Caco-2 (cell line): Measurements from ENCODE around the gene CELF5. TPM values are rescaled to one million over a fixed set of nuclear protein-coding genes. Genes with fewer than 3 reads are reported as not detected.
"Not testable (repeated sequence)": the region's sequence is repeated elsewhere in the genome, so short reads cannot be mapped to it uniquely, and the experiment has no call there.

ENCODE experiments used
- BruUV-seq: library from RNA; stranded (reverse); fragments of 400-500 nt; replicated peaks from 2 replicates; lab custom pipeline; 2021; lab: Mats Ljungman, UMichigan
- CTCF ChIA-PET: fragments of 300-600 bp; sonication (Branson Sonifier 250); formaldehyde crosslinking; loops from one replicate; lab custom pipeline; 2022; ENCODE audit warnings: antibody characterized with exemption; lab: Charles Lee
- POLR2A ChIA-PET: fragments of 300-600 bp; sonication (Branson Sonifier 250); formaldehyde crosslinking; loops from one replicate; lab custom pipeline; 2022; ENCODE audit warnings: antibody characterized with exemption; lab: Charles Lee
- DNase-seq, 2 experiments: peaks; one replicate each; pipeline versions ENCODE4 v3.0.0 to v3.0.0-alpha.2; 2020 to 2022
- H3K27me3 ChIP-seq: replicated peaks from 2 replicates; pipeline ENCODE4 v1.6.0; 2011; ENCODE audit warnings: low read length; ENCODE audit not compliant: control insufficient read depth, insufficient read depth
- H3K36me3 ChIP-seq: 2 replicates; pipeline ENCODE4 v1.5.1; 2011; ENCODE audit warnings: low read length; ENCODE audit not compliant: control insufficient read depth, insufficient read depth
- H3K4me1 ChIP-seq: fragments of 250-450 bp; sonication (Bioruptor Pico); 2 replicates; pipeline ENCODE4 v1.5.1; 2020; ENCODE audit warnings: mild to moderate bottlenecking
- H3K4me3 ChIP-seq: 2 replicates; pipeline ENCODE4 v1.5.1; 2011; ENCODE audit warnings: low read depth, mild to moderate bottlenecking, control low read depth, low read length
- H3K9me3 ChIP-seq: fragments of 250-450 bp; sonication (Bioruptor Pico); 2 replicates; pipeline ENCODE4 v1.5.1; 2020; ENCODE audit warnings: mild to moderate bottlenecking, moderate library complexity
- H3K27ac Mint-ChIP-seq: one replicate; pipeline ENCODE4 v1.8.0; 2022; ENCODE audit warnings: mixed read lengths; ENCODE audit not compliant: unreplicated experiment
- H3K27me3 Mint-ChIP-seq: one replicate; pipeline ENCODE4 v1.8.0; 2022; ENCODE audit warnings: mixed read lengths; ENCODE audit not compliant: insufficient read depth, unreplicated experiment
- H3K36me3 Mint-ChIP-seq: one replicate; pipeline ENCODE4 v1.8.0; 2022; ENCODE audit warnings: mild to moderate bottlenecking, mixed read lengths; ENCODE audit not compliant: insufficient read depth, unreplicated experiment
- H3K4me1 Mint-ChIP-seq: one replicate; pipeline ENCODE4 v1.8.0; 2022; ENCODE audit warnings: low read depth, mixed read lengths; ENCODE audit not compliant: unreplicated experiment
- H3K4me3 Mint-ChIP-seq: one replicate; pipeline ENCODE4 v1.8.0; 2022; ENCODE audit warnings: mild to moderate bottlenecking, moderate library complexity, mixed read lengths; ENCODE audit not compliant: unreplicated experiment
- H3K9me3 Mint-ChIP-seq: one replicate; pipeline ENCODE4 v1.8.0; 2022; ENCODE audit warnings: mixed read lengths; ENCODE audit not compliant: unreplicated experiment
- intact Hi-C: fragments of 100-400 bp; cut with micrococcal nuclease; formaldehyde crosslinking; loops from one replicate; pipeline ENCODE4 v1.10.0; 2022; ENCODE audit not compliant: unreplicated experiment
- total RNA-seq: library from RNA; stranded (reverse); gene quantifications from 2 replicates; pipeline ENCODE4 v1.2.3, GENCODE V29; 2022
- TF ChIP-seq, protein P1 (sequence below), 2 experiments: fragments of 200-600 bp in 1 of 2; IDR thresholded peaks; 1 replicate in 1 of 2; 2 replicates in 1 of 2; pipeline versions ENCODE4 v1.5.1 to v1.8.0; 2011 to 2022; ENCODE audit warnings: antibody characterized with exemption in 1 of 2, control low read depth in 1 of 2, inconsistent platforms in 1 of 2, low read depth in 1 of 2, low read length in 1 of 2, mild to moderate bottlenecking in 1 of 2, moderate library complexity in 1 of 2; ENCODE audit not compliant: insufficient read depth in 1 of 2, severe bottlenecking in 1 of 2, unreplicated experiment in 1 of 2

Gene CELF5
- total RNA-seq, 1 experiment from 2014 or later: 0.07 TPM

DNA sequence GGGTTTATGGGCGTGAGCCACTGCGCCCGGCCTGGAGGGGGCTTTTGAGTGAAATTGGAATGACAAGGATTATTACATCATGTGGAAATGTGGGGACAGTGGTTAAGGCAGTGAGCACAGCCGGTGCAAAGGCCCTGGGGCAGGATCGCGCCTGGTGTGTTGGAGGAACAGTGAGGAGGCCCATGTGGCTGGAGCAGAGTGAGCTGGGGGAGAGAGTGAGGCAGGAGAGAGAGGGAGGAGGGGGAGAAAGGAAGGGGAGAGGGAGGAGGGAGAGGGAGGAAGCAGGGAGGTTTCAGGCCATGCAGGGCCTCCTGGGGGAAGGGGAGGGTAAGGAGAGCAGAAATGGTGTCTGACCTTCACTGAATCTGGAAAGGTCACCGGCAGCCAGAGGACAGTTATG lies 11.3 kb upstream of the CELF5 start:
- Histone ChIP-seq H3K9me3 (no peaks in the 10 kb centered on the region), H3K4me3 (no peak overlapping the region), H3K27me3 (no peaks in the 10 kb centered on the region), H3K4me1 (no peaks in the 10 kb centered on the region), H3K36me3 (no peaks in the 10 kb centered on the region)
- H3K36me3 Mint-ChIP-seq: peaks cover 19% of the 10 kb centered on the region
- no peaks in the 10 kb centered on the region for H3K9me3 Mint-ChIP-seq
- no peaks in the 10 kb centered on the region for H3K4me1 Mint-ChIP-seq
- intact Hi-C loops: no loop called here
- no peak for DNase-seq
- no peak overlapping the region for H3K4me3 Mint-ChIP-seq
- no TSS peak for BruUV-seq
- H3K27ac Mint-ChIP-seq: no peak overlapping the region
- H3K27me3 Mint-ChIP-seq: no peaks in the 10 kb centered on the region
- CTCF ChIA-PET: no interaction called here
- TF ChIP-seq, protein P1, sequence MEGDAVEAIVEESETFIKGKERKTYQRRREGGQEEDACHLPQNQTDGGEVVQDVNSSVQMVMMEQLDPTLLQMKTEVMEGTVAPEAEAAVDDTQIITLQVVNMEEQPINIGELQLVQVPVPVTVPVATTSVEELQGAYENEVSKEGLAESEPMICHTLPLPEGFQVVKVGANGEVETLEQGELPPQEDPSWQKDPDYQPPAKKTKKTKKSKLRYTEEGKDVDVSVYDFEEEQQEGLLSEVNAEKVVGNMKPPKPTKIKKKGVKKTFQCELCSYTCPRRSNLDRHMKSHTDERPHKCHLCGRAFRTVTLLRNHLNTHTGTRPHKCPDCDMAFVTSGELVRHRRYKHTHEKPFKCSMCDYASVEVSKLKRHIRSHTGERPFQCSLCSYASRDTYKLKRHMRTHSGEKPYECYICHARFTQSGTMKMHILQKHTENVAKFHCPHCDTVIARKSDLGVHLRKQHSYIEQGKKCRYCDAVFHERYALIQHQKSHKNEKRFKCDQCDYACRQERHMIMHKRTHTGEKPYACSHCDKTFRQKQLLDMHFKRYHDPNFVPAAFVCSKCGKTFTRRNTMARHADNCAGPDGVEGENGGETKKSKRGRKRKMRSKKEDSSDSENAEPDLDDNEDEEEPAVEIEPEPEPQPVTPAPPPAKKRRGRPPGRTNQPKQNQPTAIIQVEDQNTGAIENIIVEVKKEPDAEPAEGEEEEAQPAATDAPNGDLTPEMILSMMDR (IDR thresholded peaks at IDR 0.05; ENCODE audit: insufficient read depth in 1 of 2, low read depth in 1 of 2, low read length in 1 of 2, severe bottlenecking in 1 of 2, unreplicated experiment in 1 of 2): no peak
- POLR2A ChIA-PET: no interaction called here

DNA sequence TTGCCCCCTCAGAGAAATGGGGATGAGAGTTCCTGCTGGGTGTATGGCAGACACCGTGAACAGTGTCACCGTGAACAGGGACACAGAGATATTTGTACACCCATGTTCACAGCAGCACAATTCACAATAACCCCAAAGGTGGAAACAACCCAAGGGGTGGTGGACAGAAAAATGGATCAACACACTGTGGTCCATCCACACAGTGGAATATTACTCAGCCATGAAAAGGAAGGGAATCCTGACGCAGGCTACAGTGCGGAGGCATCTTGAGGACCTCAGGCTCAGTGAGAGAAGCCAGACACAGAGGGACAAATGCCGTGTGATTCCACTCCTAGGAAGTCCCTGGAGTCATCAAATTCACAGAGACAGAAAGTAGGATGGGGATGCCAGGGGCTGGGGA lies 7.6 kb upstream of the CELF5 start:
- Histone ChIP-seq H3K9me3 (no peaks in the 10 kb centered on the region), H3K36me3 (no peaks in the 10 kb centered on the region), H3K4me3 (no peak overlapping the region), H3K4me1 (no peaks in the 10 kb centered on the region), H3K27me3 (no peaks in the 10 kb centered on the region)
- CTCF ChIA-PET: no interaction called here
- TF ChIP-seq, protein P1 (IDR thresholded peaks at IDR 0.05; ENCODE audit: insufficient read depth in 1 of 2, low read depth in 1 of 2, low read length in 1 of 2, severe bottlenecking in 1 of 2, unreplicated experiment in 1 of 2): no peak
- Mint-ChIP-seq H3K9me3 (no peaks in the 10 kb centered on the region), H3K27me3 (peaks cover 6% of the 10 kb centered on the region), H3K4me3 (no peak overlapping the region), H3K27ac (no peak overlapping the region), H3K36me3 (no peaks in the 10 kb centered on the region), H3K4me1 (no peaks in the 10 kb centered on the region)
- POLR2A ChIA-PET: no interaction called here
- BruUV-seq: no TSS peak
- intact Hi-C loops: no loop called here
- DNase-seq: no peak

DNA sequence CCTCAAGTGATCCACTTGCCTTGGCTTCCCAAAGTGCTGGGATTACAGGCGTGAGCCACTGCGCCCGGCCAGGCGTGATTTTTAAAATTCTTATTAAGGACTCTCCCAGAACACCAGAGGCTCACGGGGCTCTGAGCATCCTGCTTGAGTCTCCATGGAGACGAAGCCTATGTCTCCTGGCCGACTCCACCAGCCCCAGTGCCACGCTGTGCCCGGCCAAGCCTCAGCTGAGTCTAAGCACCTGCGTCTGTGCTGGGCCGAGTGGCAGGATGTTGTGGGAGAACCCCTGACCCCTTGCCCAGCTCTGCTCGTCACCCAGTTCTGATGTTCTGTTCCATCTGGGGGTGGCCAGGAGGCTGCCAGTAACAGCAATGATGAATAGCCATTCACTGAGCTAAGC lies 3.9 kb upstream of the CELF5 start:
- CTCF ChIA-PET: no interaction called here
- no peaks in the 10 kb centered on the region for H3K9me3 Mint-ChIP-seq

DNA sequence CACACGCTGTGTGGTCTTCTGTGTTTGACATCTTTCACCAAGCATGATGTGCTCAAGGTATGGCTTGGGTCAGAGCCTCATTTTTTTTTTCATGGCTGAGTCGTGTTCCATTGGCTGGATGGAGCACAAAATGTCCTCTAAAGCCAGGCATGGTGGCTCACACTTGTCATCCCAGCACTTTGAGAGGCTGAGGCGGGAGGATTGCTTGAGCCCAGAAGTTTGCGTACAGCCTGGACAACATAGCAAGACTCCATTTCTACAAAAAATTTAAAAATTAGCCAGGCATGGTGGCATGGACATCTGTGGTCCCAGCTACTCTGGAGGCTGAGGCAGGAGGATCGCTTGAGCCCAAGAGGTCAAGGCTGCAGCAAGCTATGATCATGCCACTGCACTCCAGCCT lies 2.9 kb upstream of the CELF5 start:
- H3K36me3 ChIP-seq, DNase-seq, H3K27ac Mint-ChIP-seq, BruUV-seq, intact Hi-C loops, H3K4me1 ChIP-seq, H3K4me3 Mint-ChIP-seq, H3K9me3 ChIP-seq, H3K27me3 ChIP-seq, CTCF ChIA-PET, H3K4me3 ChIP-seq, H3K9me3 Mint-ChIP-seq, H3K36me3 Mint-ChIP-seq, POLR2A ChIA-PET, H3K4me1 Mint-ChIP-seq: not testable (repeated sequence)
- peaks cover 14% of the 10 kb centered on the region for H3K27me3 Mint-ChIP-seq

More for the DNA sequence above, 3.9 kb upstream of the CELF5 start:
- H3K4me1 ChIP-seq: no peaks in the 10 kb centered on the region
- H3K27me3 Mint-ChIP-seq: peaks cover 10% of the 10 kb centered on the region
- H3K36me3 ChIP-seq: no peaks in the 10 kb centered on the region
- no peaks in the 10 kb centered on the region for H3K27me3 ChIP-seq
- no peak overlapping the region for H3K4me3 ChIP-seq
- POLR2A ChIA-PET: no interaction called here
- no peaks in the 10 kb centered on the region for H3K9me3 ChIP-seq
- TF ChIP-seq, protein P1 (IDR thresholded peaks at IDR 0.05; ENCODE audit: insufficient read depth in 1 of 2, low read depth in 1 of 2, low read length in 1 of 2, severe bottlenecking in 1 of 2, unreplicated experiment in 1 of 2): no peak
- no peak for DNase-seq
- no peak overlapping the region for H3K27ac Mint-ChIP-seq
- H3K36me3 Mint-ChIP-seq: no peaks in the 10 kb centered on the region
- no peak overlapping the region for H3K4me3 Mint-ChIP-seq
- intact Hi-C loops: no loop called here
- BruUV-seq: no TSS peak
- no peaks in the 10 kb centered on the region for H3K4me1 Mint-ChIP-seq
